HEK293 (cell line): ENCODE data around the gene OR2J3.

Experiments used
- CTCF ChIA-PET: fragments of 350-600 bp; formaldehyde crosslinking; extraction: SDS; loops from one replicate; lab custom pipeline; 2021; ENCODE audit warnings: antibody characterized with exemption; lab: Yijun Ruan, JAX
- POLR2A ChIA-PET: fragments of 300-600 bp; formaldehyde crosslinking; extraction: SDS; loops from one replicate; lab custom pipeline; 2020; ENCODE audit warnings: antibody characterized with exemption, inconsistent platforms; lab: Yijun Ruan, JAX
- H3K27ac ChIP-seq: fragments of 200-500 bp; sonication (Bioruptor generic); 2 replicates; pipeline ENCODE4 v1.5.1; 2014; ENCODE audit warnings: low read depth, low read length, control low read depth, inconsistent platforms; ENCODE audit errors: extremely low read depth
- H3K36me3 ChIP-seq, 2 experiments: fragments of 200-500 bp in 1 of 2; sonication (Bioruptor generic) in 1 of 2; 1 replicate in 1 of 2; 2 replicates in 1 of 2; pipeline ENCODE4 v1.5.1; 2014 to 2017; ENCODE audit warnings: inconsistent platforms in 2 of 2, low read length in 2 of 2; ENCODE audit not compliant: control insufficient read depth in 2 of 2, insufficient read depth in 1 of 2
- H3K4me1 ChIP-seq: fragments of 200-500 bp; sonication (Bioruptor generic); 2 replicates; pipeline ENCODE4 v1.5.1; 2014; ENCODE audit warnings: mild to moderate bottlenecking, low read length, inconsistent platforms; ENCODE audit not compliant: control insufficient read depth, insufficient read depth
- H3K4me3 ChIP-seq: 2 replicates; pipeline ENCODE4 v1.5.1; 2011; ENCODE audit warnings: low read depth, mild to moderate bottlenecking, control low read depth, low read length, moderate library complexity
- H3K9me3 ChIP-seq: fragments of 200-500 bp; sonication (Bioruptor generic); 2 replicates; pipeline ENCODE4 v1.5.1; 2014; ENCODE audit warnings: low read depth, low read length, inconsistent platforms; ENCODE audit not compliant: control insufficient read depth, insufficient read depth
- BCL11B ChIP-seq: fragments of 450-650 bp; formaldehyde crosslinking; IDR thresholded peaks from 2 replicates; pipeline ENCODE4 v1.5.1; 2016; ENCODE audit warnings: low read depth, missing biosample characterization, missing genetic modification characterization
- HOXD13 ChIP-seq: sonication (generic); formaldehyde crosslinking; IDR thresholded peaks from 2 replicates; pipeline ENCODE4 v1.8.0; 2022; ENCODE audit warnings: missing genetic modification reagents, borderline replicate concordance
- MEIS1 ChIP-seq: sonication (generic); formaldehyde crosslinking; IDR thresholded peaks from 2 replicates; pipeline ENCODE4 v1.8.1; 2022; ENCODE audit warnings: missing genetic modification reagents, mild to moderate bottlenecking, borderline replicate concordance
- OSR2 ChIP-seq: fragments of 450-650 bp; formaldehyde crosslinking; IDR thresholded peaks from 2 replicates; pipeline ENCODE4 v1.5.1; 2016; ENCODE audit warnings: missing biosample characterization, missing genetic modification characterization
- PRDM1 ChIP-seq: fragments of 450-650 bp; formaldehyde crosslinking; IDR thresholded peaks from 2 replicates; pipeline ENCODE4; 2016; ENCODE audit warnings: missing biosample characterization, missing genetic modification characterization
- ZFP3 ChIP-seq: fragments of 450-650 bp; formaldehyde crosslinking; IDR thresholded peaks from 2 replicates; pipeline ENCODE4 v1.5.1; 2016; ENCODE audit warnings: low read depth, missing biosample characterization, missing genetic modification characterization
- ZFP37 ChIP-seq: fragments of 450-650 bp; formaldehyde crosslinking; IDR thresholded peaks from 2 replicates; pipeline ENCODE4 v1.5.1; 2016; ENCODE audit warnings: missing biosample characterization, missing genetic modification characterization
- ZNF223 ChIP-seq: fragments of 450-650 bp; formaldehyde crosslinking; IDR thresholded peaks from 2 replicates; pipeline ENCODE4 v1.5.1; 2016; ENCODE audit warnings: missing biosample characterization, missing genetic modification characterization
- ZNF23 ChIP-seq: fragments of 450-650 bp; formaldehyde crosslinking; IDR thresholded peaks from 2 replicates; pipeline ENCODE4 v1.5.1; 2016; ENCODE audit warnings: missing biosample characterization, missing genetic modification characterization, borderline replicate concordance
- ZNF239 ChIP-seq: fragments of 450-650 bp; formaldehyde crosslinking; IDR thresholded peaks from 2 replicates; pipeline ENCODE4 v1.5.1; 2016; ENCODE audit warnings: missing biosample characterization, missing genetic modification characterization
- ZNF24 ChIP-seq: fragments of 450-650 bp; formaldehyde crosslinking; IDR thresholded peaks from 2 replicates; pipeline ENCODE4 v1.5.1; 2016; ENCODE audit warnings: missing biosample characterization, missing genetic modification characterization
- ZNF302 ChIP-seq: fragments of 450-650 bp; formaldehyde crosslinking; IDR thresholded peaks from 2 replicates; pipeline ENCODE4 v1.5.1; 2016; ENCODE audit warnings: missing biosample characterization, missing genetic modification characterization, low read depth
- ZNF354C ChIP-seq: fragments of 450-650 bp; formaldehyde crosslinking; IDR thresholded peaks from 2 replicates; pipeline ENCODE4 v1.5.1; 2016; ENCODE audit warnings: missing biosample characterization, missing genetic modification characterization, low read depth, borderline replicate concordance
- ZNF394 ChIP-seq: fragments of 450-650 bp; formaldehyde crosslinking; IDR thresholded peaks from 2 replicates; pipeline ENCODE4 v1.5.1; 2016; ENCODE audit warnings: missing biosample characterization, missing genetic modification characterization, mild to moderate bottlenecking, moderate library complexity, borderline replicate concordance
- ZNF48 ChIP-seq: fragments of 450-650 bp; formaldehyde crosslinking; IDR thresholded peaks from 2 replicates; pipeline ENCODE4 v1.5.1; 2016; ENCODE audit warnings: missing biosample characterization, missing genetic modification characterization
- ZNF514 ChIP-seq: fragments of 450-650 bp; formaldehyde crosslinking; IDR thresholded peaks from 2 replicates; pipeline ENCODE4 v1.5.1; 2016; ENCODE audit warnings: missing biosample characterization, missing genetic modification characterization
- ZNF629 ChIP-seq: fragments of 450-650 bp; formaldehyde crosslinking; IDR thresholded peaks from 2 replicates; pipeline ENCODE4 v1.5.1; 2017; ENCODE audit warnings: missing biosample characterization, missing genetic modification characterization
- ZNF701 ChIP-seq: fragments of 450-650 bp; formaldehyde crosslinking; IDR thresholded peaks from 2 replicates; pipeline ENCODE4 v1.5.1; 2016; ENCODE audit warnings: missing biosample characterization, missing genetic modification characterization
- TF ChIP-seq, protein P1 (sequence below): fragments of 450-650 bp; formaldehyde crosslinking; IDR thresholded peaks from 2 replicates; pipeline ENCODE4 v1.5.1; 2016; ENCODE audit warnings: missing biosample characterization, missing genetic modification characterization, low read depth
- TF ChIP-seq, protein P2 (sequence below): fragments of 450-650 bp; formaldehyde crosslinking; IDR thresholded peaks from 2 replicates; pipeline ENCODE4 v1.5.1; 2017; ENCODE audit warnings: missing biosample characterization, mild to moderate bottlenecking, missing genetic modification characterization, moderate library complexity
- TF ChIP-seq, protein P3 (sequence below): fragments of 450-650 bp; formaldehyde crosslinking; IDR thresholded peaks from 2 replicates; pipeline ENCODE4 v1.5.1; 2016; ENCODE audit warnings: missing biosample characterization, missing genetic modification characterization, borderline replicate concordance

OR2J3 gene

DNA sequence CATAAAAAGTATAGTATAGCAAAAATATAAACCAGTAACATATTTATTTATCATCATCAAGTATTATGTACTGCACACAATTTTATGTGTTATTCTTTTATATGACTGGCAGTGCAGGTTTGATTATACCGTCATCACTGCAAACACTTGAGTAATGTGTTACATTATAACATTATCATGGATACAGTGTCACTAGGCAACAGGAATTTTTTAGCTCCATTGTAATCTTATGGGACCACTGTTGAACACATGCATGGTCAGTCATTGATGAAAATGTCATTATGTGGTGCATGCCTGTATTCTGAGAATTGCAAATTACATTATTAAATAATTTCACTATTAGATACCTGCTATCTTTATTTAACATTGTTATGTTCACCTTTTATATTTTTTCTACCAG, 33.7 kb downstream of the OR2J3 start:
- no peaks in the 10 kb centered on the region for H3K9me3 ChIP-seq
- no peak overlapping the region for H3K4me3 ChIP-seq
- no peak overlapping the region for H3K27ac ChIP-seq
- H3K4me1 ChIP-seq, result no peaks in the 10 kb centered on the region
- CTCF ChIA-PET, result interaction anchor here (0.6 to 2.2 kb wide), 3 partner anchors 41 to 303 kb away, joined by 3 to 6 read pairs (median 5); no protein-coding TSS in a partner anchor
- POLR2A ChIA-PET, result no interaction called here
- no peaks in the 10 kb centered on the region for H3K36me3 ChIP-seq
- no peak for TF ChIP-seq ZNF223 (tag by site-specific recombination)
- no peak for TF ChIP-seq ZNF302 (tag by site-specific recombination)
- TF ChIP-seq ZNF23 (tag by site-specific recombination), result no peak
- no peak for TF ChIP-seq ZNF239 (tag by site-specific recombination)
- no peak for TF ChIP-seq ZNF354C
- TF ChIP-seq MEIS1 (CRISPR knock-in tag), result no peak
- no peak for TF ChIP-seq ZNF629 (tag by site-specific recombination)
- TF ChIP-seq ZNF701, result no peak
- no peak for TF ChIP-seq ZFP3 (tag by site-specific recombination)
- TF ChIP-seq ZNF394, result no peak
- no peak for TF ChIP-seq OSR2 (tag by site-specific recombination)
- TF ChIP-seq, protein P1, sequence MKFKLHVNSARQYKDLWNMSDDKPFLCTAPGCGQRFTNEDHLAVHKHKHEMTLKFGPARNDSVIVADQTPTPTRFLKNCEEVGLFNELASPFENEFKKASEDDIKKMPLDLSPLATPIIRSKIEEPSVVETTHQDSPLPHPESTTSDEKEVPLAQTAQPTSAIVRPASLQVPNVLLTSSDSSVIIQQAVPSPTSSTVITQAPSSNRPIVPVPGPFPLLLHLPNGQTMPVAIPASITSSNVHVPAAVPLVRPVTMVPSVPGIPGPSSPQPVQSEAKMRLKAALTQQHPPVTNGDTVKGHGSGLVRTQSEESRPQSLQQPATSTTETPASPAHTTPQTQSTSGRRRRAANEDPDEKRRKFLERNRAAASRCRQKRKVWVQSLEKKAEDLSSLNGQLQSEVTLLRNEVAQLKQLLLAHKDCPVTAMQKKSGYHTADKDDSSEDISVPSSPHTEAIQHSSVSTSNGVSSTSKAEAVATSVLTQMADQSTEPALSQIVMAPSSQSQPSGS (tag by site-specific recombination), result no peak
- no peak for TF ChIP-seq ZNF514 (tag by site-specific recombination)
- no peak for TF ChIP-seq PRDM1 (tag by site-specific recombination)
- TF ChIP-seq ZNF48 (tag by site-specific recombination), result no peak
- no peak for TF ChIP-seq BCL11B (tag by site-specific recombination)
- TF ChIP-seq, protein P2, sequence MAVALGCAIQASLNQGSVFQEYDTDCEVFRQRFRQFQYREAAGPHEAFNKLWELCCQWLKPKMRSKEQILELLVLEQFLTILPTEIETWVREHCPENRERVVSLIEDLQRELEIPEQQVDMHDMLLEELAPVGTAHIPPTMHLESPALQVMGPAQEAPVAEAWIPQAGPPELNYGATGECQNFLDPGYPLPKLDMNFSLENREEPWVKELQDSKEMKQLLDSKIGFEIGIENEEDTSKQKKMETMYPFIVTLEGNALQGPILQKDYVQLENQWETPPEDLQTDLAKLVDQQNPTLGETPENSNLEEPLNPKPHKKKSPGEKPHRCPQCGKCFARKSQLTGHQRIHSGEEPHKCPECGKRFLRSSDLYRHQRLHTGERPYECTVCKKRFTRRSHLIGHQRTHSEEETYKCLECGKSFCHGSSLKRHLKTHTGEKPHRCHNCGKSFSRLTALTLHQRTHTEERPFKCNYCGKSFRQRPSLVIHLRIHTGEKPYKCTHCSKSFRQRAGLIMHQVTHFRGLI (tag by site-specific recombination), result no peak
- TF ChIP-seq ZNF24 (tag by site-specific recombination), result no peak

DNA sequence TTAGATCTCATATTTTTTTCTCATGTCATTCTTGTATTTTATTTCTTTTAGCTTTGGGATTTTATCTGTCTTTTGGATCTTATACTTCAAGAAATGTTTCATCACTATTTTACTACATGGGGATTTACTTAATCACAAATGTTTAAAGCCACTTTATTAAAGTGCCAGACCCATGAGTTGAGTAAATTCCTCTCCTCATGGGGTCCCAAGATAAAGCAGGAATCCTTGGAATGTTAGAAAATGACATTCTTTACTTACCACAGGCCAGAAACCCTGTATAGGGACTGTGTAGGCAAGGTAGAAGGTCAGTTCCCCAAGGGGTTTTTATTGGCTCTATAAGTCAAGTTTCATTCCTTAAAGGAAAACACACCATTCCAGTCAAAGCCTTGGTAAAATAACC, 34.5 kb downstream of the OR2J3 start:
- no peaks in the 10 kb centered on the region for H3K36me3 ChIP-seq
- ChIA-PET POLR2A (no interaction called here), CTCF (interaction anchor here (0.6 to 2.2 kb wide), 2 partner anchors 42 to 126 kb away, joined by 5 to 6 read pairs; no protein-coding TSS in a partner anchor)
- H3K4me1 ChIP-seq, result no peaks in the 10 kb centered on the region
- no peaks in the 10 kb centered on the region for H3K9me3 ChIP-seq
- TF ChIP-seq HOXD13 (0 out of 2 replicates have a peak, but pooled peaks have one; percentile 24), ZFP37 (tag by site-specific recombination) (no peak)
- TF ChIP-seq, protein P3, sequence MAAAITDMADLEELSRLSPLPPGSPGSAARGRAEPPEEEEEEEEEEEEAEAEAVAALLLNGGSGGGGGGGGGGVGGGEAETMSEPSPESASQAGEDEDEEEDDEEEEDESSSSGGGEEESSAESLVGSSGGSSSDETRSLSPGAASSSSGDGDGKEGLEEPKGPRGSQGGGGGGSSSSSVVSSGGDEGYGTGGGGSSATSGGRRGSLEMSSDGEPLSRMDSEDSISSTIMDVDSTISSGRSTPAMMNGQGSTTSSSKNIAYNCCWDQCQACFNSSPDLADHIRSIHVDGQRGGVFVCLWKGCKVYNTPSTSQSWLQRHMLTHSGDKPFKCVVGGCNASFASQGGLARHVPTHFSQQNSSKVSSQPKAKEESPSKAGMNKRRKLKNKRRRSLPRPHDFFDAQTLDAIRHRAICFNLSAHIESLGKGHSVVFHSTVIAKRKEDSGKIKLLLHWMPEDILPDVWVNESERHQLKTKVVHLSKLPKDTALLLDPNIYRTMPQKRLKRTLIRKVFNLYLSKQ (tag by site-specific recombination), result no peak
- no peak overlapping the region for H3K4me3 ChIP-seq
- no peak overlapping the region for H3K27ac ChIP-seq
